Body of pancreas (tissue), 4 donors: ENCODE results near the gene C9orf85. TPM values are rescaled to one million over a fixed set of nuclear protein-coding genes. Genes with fewer than 3 reads are reported as not detected.
"Not testable (repeated sequence)": the region's sequence is repeated elsewhere in the genome, so short reads cannot be mapped to it uniquely, and the experiment has no call there.

Source experiments
- ATAC-seq: fragments of 150-250 bp; one replicate; pipeline ENCODE4 v1.9.1; 2016
- DNase-seq, 4 donors: peaks; one replicate each; pipeline ENCODE4 v3.0.0-alpha.2; 2019
- H3K27ac ChIP-seq, 4 donors: fragments of 200-600 bp; sonication (generic); 1 replicate in 3 of 4; 2 replicates in 1 of 4; pipeline versions ENCODE4 v1.5.1 to v1.6.1; 2016 to 2019; ENCODE audit warnings: mild to moderate bottlenecking in 1 of 4, mixed read lengths in 1 of 4, moderate library complexity in 1 of 4
- H3K27me3 ChIP-seq, 2 donors: fragments of 200-600 bp; sonication (generic); one replicate each; pipeline ENCODE4 v1.6.0; 2016; ENCODE audit warnings: mild to moderate bottlenecking in 1 of 2
- H3K36me3 ChIP-seq, 2 donors: fragments of 200-600 bp; sonication (generic); replicated peaks in 1 of 2; 2 replicates each; pipeline ENCODE4 v1.5.1; 2016; ENCODE audit warnings: low read depth in 2 of 2; ENCODE audit not compliant: insufficient read depth in 1 of 2
- H3K4me1 ChIP-seq: fragments of 200-600 bp; sonication (generic); one replicate; pipeline ENCODE4 v1.6.0; 2016
- H3K4me3 ChIP-seq, 2 donors: fragments of 200-600 bp; sonication (generic); 1 replicate in 1 of 2; 2 replicates in 1 of 2; pipeline ENCODE4 v1.5.1; 2016 to 2019
- H3K9me3 ChIP-seq, 3 donors: fragments of 200-600 bp; sonication (generic); 1 replicate in 2 of 3; 2 replicates in 1 of 3; pipeline ENCODE4 v1.5.1; 2016
- POLR2A ChIP-seq, 3 donors: fragments of 450-650 bp; IDR thresholded peaks; one replicate each; pipeline ENCODE4 v1.6.1; 2016; ENCODE audit warnings: antibody characterized with exemption in 3 of 3, mild to moderate bottlenecking in 2 of 3
- WGBS, 2 donors: methylation state at CpG; one replicate each; pipeline ENCODE4 v1.1.5; 2017; 5-methylcytosine and 5-hydroxymethylcytosine counted together
- intact Hi-C: fragments of 100-400 bp; cut with DNase I; formaldehyde crosslinking; loops from one replicate; pipeline ENCODE4 v1.15.1; 2023
- total RNA-seq, 2 donors: library from RNA; depleted of rRNA; stranded (reverse); fragments of >200 nt; gene quantifications; one replicate each; pipeline ENCODE4 v1.1.0, GENCODE V29; 2016
- TF ChIP-seq, protein P1 (sequence below), 7 experiments: fragments of 450-650 bp in 4 of 7; fragments of 200-600 bp in 3 of 7; sonication (generic) in 3 of 7; IDR thresholded peaks; one replicate each; pipeline ENCODE4 v1.5.1; 2016 to 2019; ENCODE audit warnings: antibody characterized with exemption in 7 of 7

Gene C9orf85
- total RNA-seq, 2 donors from 2014 or later: 6.0 to 6.6 TPM

- Histone ChIP-seq H3K4me1 (no peaks in the 10 kb centered on the region), H3K27ac (no peak overlapping the region), H3K4me3 (no peak overlapping the region), H3K36me3 (no peaks in the 10 kb centered on the region), H3K27me3 (no peaks in the 10 kb centered on the region), H3K9me3 (no peaks in the 10 kb centered on the region)
- WGBS, 2 donors: 62 to 79% methylated on average over 3 of the region's 3 CpGs
- DNase-seq (no peak), ATAC-seq (no peak)
- intact Hi-C loops: no loop called here
- TF ChIP-seq, protein P1, sequence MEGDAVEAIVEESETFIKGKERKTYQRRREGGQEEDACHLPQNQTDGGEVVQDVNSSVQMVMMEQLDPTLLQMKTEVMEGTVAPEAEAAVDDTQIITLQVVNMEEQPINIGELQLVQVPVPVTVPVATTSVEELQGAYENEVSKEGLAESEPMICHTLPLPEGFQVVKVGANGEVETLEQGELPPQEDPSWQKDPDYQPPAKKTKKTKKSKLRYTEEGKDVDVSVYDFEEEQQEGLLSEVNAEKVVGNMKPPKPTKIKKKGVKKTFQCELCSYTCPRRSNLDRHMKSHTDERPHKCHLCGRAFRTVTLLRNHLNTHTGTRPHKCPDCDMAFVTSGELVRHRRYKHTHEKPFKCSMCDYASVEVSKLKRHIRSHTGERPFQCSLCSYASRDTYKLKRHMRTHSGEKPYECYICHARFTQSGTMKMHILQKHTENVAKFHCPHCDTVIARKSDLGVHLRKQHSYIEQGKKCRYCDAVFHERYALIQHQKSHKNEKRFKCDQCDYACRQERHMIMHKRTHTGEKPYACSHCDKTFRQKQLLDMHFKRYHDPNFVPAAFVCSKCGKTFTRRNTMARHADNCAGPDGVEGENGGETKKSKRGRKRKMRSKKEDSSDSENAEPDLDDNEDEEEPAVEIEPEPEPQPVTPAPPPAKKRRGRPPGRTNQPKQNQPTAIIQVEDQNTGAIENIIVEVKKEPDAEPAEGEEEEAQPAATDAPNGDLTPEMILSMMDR (IDR thresholded peaks at IDR 0.05): no peak
- TF ChIP-seq POLR2A (IDR thresholded peaks at IDR 0.05): no peak
Observed at GRCh38 chr9:71986900-71987299, 75.5 kb downstream of the C9orf85 start.

DNA sequence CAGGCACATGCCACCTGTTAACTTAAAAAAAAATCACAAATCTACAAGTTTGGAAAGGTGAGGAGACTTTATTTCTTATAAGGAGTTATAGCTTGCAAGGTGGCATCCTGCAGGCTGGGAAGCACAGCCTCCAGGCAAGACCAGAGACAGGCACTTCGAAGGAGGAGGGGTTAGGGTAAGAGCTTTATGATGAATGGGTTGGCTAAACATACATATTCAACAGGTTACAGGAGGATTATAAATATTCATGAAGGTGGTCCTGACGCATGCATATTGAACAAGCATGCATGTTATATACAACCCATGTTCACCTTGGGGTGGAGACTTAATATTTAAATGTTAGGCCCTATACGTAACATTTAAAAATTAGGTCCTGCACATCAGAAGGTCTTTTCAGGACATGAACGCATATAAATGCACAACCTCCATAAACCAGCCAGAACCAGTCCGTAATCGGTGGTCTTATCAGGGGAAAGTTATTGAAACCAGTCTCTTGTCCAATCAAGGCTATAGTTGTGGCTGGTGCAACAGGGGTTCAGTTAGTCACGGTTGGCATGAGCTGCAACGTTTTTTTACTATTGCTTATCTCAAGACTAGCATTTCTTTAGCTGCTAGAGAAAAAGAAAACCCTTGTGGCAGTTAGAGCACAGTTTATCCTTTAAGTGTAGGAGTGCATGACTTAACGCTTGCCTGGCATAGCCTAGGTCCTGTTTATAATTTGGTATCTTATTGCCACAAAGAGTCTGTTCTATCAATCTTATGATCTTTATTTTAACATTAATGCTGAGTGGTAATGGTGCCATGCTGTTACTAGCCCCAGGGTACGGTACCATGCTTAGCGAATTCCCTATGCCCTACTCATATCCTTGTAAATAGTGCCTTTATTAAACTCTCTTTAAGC, 76.3 kb downstream of the C9orf85 start:
- no peak overlapping the region for H3K4me3 ChIP-seq
- no peak overlapping the region for H3K27ac ChIP-seq
- ATAC-seq (no peak), DNase-seq (no peak)
- intact Hi-C loops: no loop called here
- 72 to 83% methylated on average over 11 of the region's 11 CpGs for WGBS, 2 donors
- no peaks in the 10 kb centered on the region for H3K4me1 ChIP-seq
- H3K9me3 ChIP-seq: no peaks in the 10 kb centered on the region
- no peaks in the 10 kb centered on the region for H3K27me3 ChIP-seq
- TF ChIP-seq, protein P1 (IDR thresholded peaks at IDR 0.05): no peak
- no peak for TF ChIP-seq POLR2A (IDR thresholded peaks at IDR 0.05)
- H3K36me3 ChIP-seq: no peaks in the 10 kb centered on the region

DNA sequence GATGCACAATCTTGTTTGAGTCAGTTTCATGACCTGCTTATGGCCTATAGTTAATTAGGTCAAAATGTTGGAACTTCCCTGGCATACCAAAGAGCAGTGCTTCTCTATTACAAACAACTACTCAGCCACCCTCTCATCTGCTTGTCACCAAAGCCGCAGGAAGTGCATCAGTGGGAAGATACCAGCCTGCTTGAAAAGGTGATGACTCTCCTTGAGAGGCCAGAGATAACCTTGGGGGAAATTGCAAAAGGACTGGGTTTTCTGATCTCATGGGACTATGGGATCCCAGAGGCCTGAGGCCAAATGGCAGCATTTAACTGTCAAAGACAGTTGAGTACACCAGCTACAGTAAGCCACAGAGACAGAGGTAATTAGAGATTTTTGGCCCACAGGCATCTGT, 79.0 kb downstream of the C9orf85 start:
- no peaks in the 10 kb centered on the region for H3K9me3 ChIP-seq
- ATAC-seq (no peak), DNase-seq (no peak)
- no peak overlapping the region for H3K4me3 ChIP-seq
- WGBS, 2 donors: 96 to 100% methylated on average over 1 of the region's 1 CpG
- TF ChIP-seq, protein P1 (IDR thresholded peaks at IDR 0.05): no peak
- TF ChIP-seq POLR2A (IDR thresholded peaks at IDR 0.05): no peak
- H3K27me3 ChIP-seq: no peaks in the 10 kb centered on the region
- H3K4me1 ChIP-seq: no peaks in the 10 kb centered on the region
- no peak overlapping the region for H3K27ac ChIP-seq
- no peaks in the 10 kb centered on the region for H3K36me3 ChIP-seq
- intact Hi-C loops: no loop called here

GRCh38 chr9:72005451-72005850, 94.0 kb downstream of the C9orf85 start:
- no peaks in the 10 kb centered on the region for H3K27me3 ChIP-seq
- no peaks in the 10 kb centered on the region for H3K4me1 ChIP-seq
- H3K9me3 ChIP-seq: no peaks in the 10 kb centered on the region
- ATAC-seq (no peak), DNase-seq (no peak)
- H3K36me3 ChIP-seq: no peaks in the 10 kb centered on the region
- H3K27ac ChIP-seq: no peak overlapping the region
- intact Hi-C loops: no loop called here
- H3K4me3 ChIP-seq: no peak overlapping the region
- no peak for TF ChIP-seq POLR2A (IDR thresholded peaks at IDR 0.05)
- TF ChIP-seq, protein P1 (IDR thresholded peaks at IDR 0.05): no peak

- Histone ChIP-seq H3K4me1 (no peaks in the 10 kb centered on the region), H3K4me3 (no peak overlapping the region), H3K9me3 (no peaks in the 10 kb centered on the region), H3K36me3 (no peaks in the 10 kb centered on the region), H3K27ac (no peak overlapping the region), H3K27me3 (no peaks in the 10 kb centered on the region)
- TF ChIP-seq, protein P1 (IDR thresholded peaks at IDR 0.05): no peak
- no peak for TF ChIP-seq POLR2A (IDR thresholded peaks at IDR 0.05)
- DNase-seq: no peak
- 62 to 69% methylated on average over 5 of the region's 5 CpGs for WGBS, 2 donors
- intact Hi-C loops: no loop called here
- ATAC-seq: no peak
Observed at GRCh38 chr9:72006501-72006900, 95.1 kb downstream of the C9orf85 start.

- H3K27ac ChIP-seq, ATAC-seq, H3K4me1 ChIP-seq, H3K36me3 ChIP-seq, H3K4me3 ChIP-seq, DNase-seq, H3K27me3 ChIP-seq, intact Hi-C loops, H3K9me3 ChIP-seq: not testable (repeated sequence)
- WGBS, 2 donors: 82 to 84% methylated on average over 20 of the region's 20 CpGs
Observed at GRCh38 chr9:72007726-72008125, 96.3 kb downstream of the C9orf85 start.
